ENCODE data around the gene KCNK4. TPM values are rescaled to one million over a fixed set of nuclear protein-coding genes. Genes with fewer than 3 reads are reported as not detected.

Gene KCNK4
- total and polyA plus RNA-seq, 4 donors, result 0.09 TPM; not detected in 3

- 60 to 77% methylated on average over 21 of the region's 21 CpGs for WGBS, 2 donors
- Histone ChIP-seq H3K9me3 (ENCODE audit: control insufficient read depth in 4 of 4, insufficient read depth in 3 of 4, low read length in 3 of 4) (no peaks in the 10 kb centered on the region), H3K4me1 (ENCODE audit: control insufficient read depth in 5 of 5, insufficient read depth in 5 of 5, low read length in 5 of 5) (peaks cover 0 to 12% (median 7%) of the 10 kb centered on the region in 5 donors), H3K27ac (ENCODE audit: low read depth in 1 of 2, low read length in 1 of 2) (no peak overlapping the region), H3K9ac (ENCODE audit: insufficient read depth in 1 of 2, low read length in 2 of 2) (no peak overlapping the region), H3K4me3 (no peak overlapping the region), H3K36me3 (ENCODE audit: control insufficient read depth in 4 of 4, insufficient read depth in 4 of 4, low read length in 4 of 4) (peaks cover 0 to 4% (median 0%) of the 10 kb centered on the region in 4 donors), H3K27me3 (ENCODE audit: control insufficient read depth in 3 of 3, insufficient read depth in 3 of 3, low read length in 2 of 3) (peaks cover 0 to 13% (median 0%) of the 10 kb centered on the region in 3 donors)
- no peak for DNase-seq
- TF ChIP-seq CTCF (IDR thresholded peaks at IDR 0.05; ENCODE audit: control extremely low read depth, extremely low read depth), result no peak
- no peak for ATAC-seq (ENCODE audit: insufficient read depth, low FRiP score)
Observed at GRCh38 chr11:64341429-64341828, 50.3 kb downstream of the KCNK4 start.

- H3K9me3 ChIP-seq (ENCODE audit: control insufficient read depth in 4 of 4, insufficient read depth in 3 of 4, low read length in 3 of 4), result no peaks in the 10 kb centered on the region
- no peak overlapping the region for H3K4me3 ChIP-seq
- TF ChIP-seq CTCF (IDR thresholded peaks at IDR 0.05; ENCODE audit: control extremely low read depth, extremely low read depth), result peak; percentile 15
- peaks cover 0 to 4% (median 0%) of the 10 kb centered on the region in 4 donors for H3K36me3 ChIP-seq (ENCODE audit: control insufficient read depth in 4 of 4, insufficient read depth in 4 of 4, low read length in 4 of 4)
- H3K27me3 ChIP-seq (ENCODE audit: control insufficient read depth in 3 of 3, insufficient read depth in 3 of 3, low read length in 2 of 3), result peaks cover 0 to 13% (median 0%) of the 10 kb centered on the region in 3 donors
- peaks cover 0 to 12% (median 7%) of the 10 kb centered on the region in 5 donors for H3K4me1 ChIP-seq (ENCODE audit: control insufficient read depth in 5 of 5, insufficient read depth in 5 of 5, low read length in 5 of 5)
- peak overlapping the region; percentile 62 to 69 for H3K27ac ChIP-seq (ENCODE audit: low read depth in 1 of 2, low read length in 1 of 2)
- H3K9ac ChIP-seq (ENCODE audit: insufficient read depth in 1 of 2, low read length in 2 of 2), result no peak overlapping the region
- 20 to 23% methylated on average over 55 of the region's 55 CpGs for WGBS, 2 donors
- ATAC-seq (ENCODE audit: insufficient read depth, low FRiP score) (peak; percentile 92), DNase-seq (peak; percentile 77 to 90 (median 88))
Observed at GRCh38 chr11:64341851-64342791, 51.0 kb downstream of the KCNK4 start.

GRCh38 chr11:64342869-64343745 lies 52.0 kb downstream of the KCNK4 start:
- Histone ChIP-seq H3K9me3 (ENCODE audit: control insufficient read depth in 4 of 4, insufficient read depth in 3 of 4, low read length in 3 of 4) (no peaks in the 10 kb centered on the region), H3K9ac (ENCODE audit: insufficient read depth in 1 of 2, low read length in 2 of 2) (no peak overlapping the region), H3K4me3 (no peak overlapping the region), H3K27ac (ENCODE audit: low read depth in 1 of 2, low read length in 1 of 2) (no peak overlapping the region), H3K27me3 (ENCODE audit: control insufficient read depth in 3 of 3, insufficient read depth in 3 of 3, low read length in 2 of 3) (peaks cover 0 to 13% (median 0%) of the 10 kb centered on the region in 3 donors), H3K4me1 (ENCODE audit: control insufficient read depth in 5 of 5, insufficient read depth in 5 of 5, low read length in 5 of 5) (peaks cover 0 to 12% (median 8%) of the 10 kb centered on the region in 5 donors), H3K36me3 (ENCODE audit: control insufficient read depth in 4 of 4, insufficient read depth in 4 of 4, low read length in 4 of 4) (peaks cover 0 to 4% (median 0%) of the 10 kb centered on the region in 4 donors)
- DNase-seq, result no peak
- TF ChIP-seq CTCF (IDR thresholded peaks at IDR 0.05; ENCODE audit: control extremely low read depth, extremely low read depth), result no peak
- 62 to 75% methylated on average over 28 to 29 of the region's 29 CpGs for WGBS, 2 donors
- ATAC-seq (ENCODE audit: insufficient read depth, low FRiP score), result no peak

Data from lung (tissue), 12 donors.